Upper lobe of left lung (tissue), 6 donors: ENCODE measurements around the gene TM4SF1. TPM values are rescaled to one million over a fixed set of nuclear protein-coding genes. Genes with fewer than 3 reads are reported as not detected.

Experiments used
- ATAC-seq, 2 donors: fragments of 200-7000 bp; cut with Tn5 transposase; one replicate each; pipeline ENCODE4 v1.9.1; 2022; ENCODE audit warnings: mild to moderate bottlenecking in 2 of 2, moderate library complexity in 2 of 2; ENCODE audit not compliant: low FRiP score in 2 of 2
- DNase-seq, 2 donors: peaks; one replicate each; pipeline ENCODE4 v3.0.0-alpha.2; 2019 to 2020
- H3K27ac ChIP-seq, 4 donors: fragments of 200-600 bp; sonication (generic); one replicate each; pipeline ENCODE4 v1.5.1; 2016 to 2019
- H3K27me3 ChIP-seq, 4 donors: fragments of 200-600 bp; sonication (generic); one replicate each; pipeline ENCODE4 v1.5.1; 2017 to 2019
- H3K36me3 ChIP-seq, 4 donors: fragments of 200-600 bp; sonication (generic); one replicate each; pipeline ENCODE4 v1.5.1; 2016 to 2019
- H3K4me1 ChIP-seq, 4 donors: fragments of 200-600 bp; sonication (generic); one replicate each; pipeline ENCODE4 v1.5.1; 2018 to 2019
- H3K4me3 ChIP-seq, 4 donors: fragments of 200-600 bp; sonication (generic); one replicate each; pipeline ENCODE4 v1.5.1; 2017 to 2019; ENCODE audit warnings: mild to moderate bottlenecking in 2 of 4, moderate library complexity in 1 of 4
- H3K9me3 ChIP-seq, 4 donors: fragments of 200-600 bp; sonication (generic); one replicate each; pipeline ENCODE4 v1.5.1; 2018 to 2019
- EP300 ChIP-seq, 4 donors: sonication (generic); formaldehyde crosslinking; IDR thresholded peaks; one replicate each; pipeline ENCODE4 v1.5.1; 2017; ENCODE audit warnings: antibody characterized with exemption in 4 of 4, control low read depth in 2 of 4
- POLR2A ChIP-seq, 4 donors: fragments of 450-650 bp; IDR thresholded peaks; one replicate each; pipeline ENCODE4 v1.5.1; 2016 to 2017; ENCODE audit warnings: antibody characterized with exemption in 4 of 4, mild to moderate bottlenecking in 2 of 4
- POLR2AphosphoS5 ChIP-seq, 2 donors: sonication (generic); formaldehyde crosslinking; IDR thresholded peaks; one replicate each; pipeline ENCODE4 v1.5.1; 2017; ENCODE audit warnings: antibody characterized with exemption in 2 of 2
- WGBS, 2 donors: methylation state at CpG; one replicate each; pipeline ENCODE4 v1.1.5; 2017 to 2018; 5-methylcytosine and 5-hydroxymethylcytosine counted together
- total RNA-seq, 6 donors: library from RNA; depleted of rRNA in 4 of 6; stranded (reverse); fragments of >200 nt in 4 of 6; gene quantifications; one replicate each; pipeline versions ENCODE4 v1.1.0 to v1.2.1, GENCODE V29; 2016 to 2021
- TF ChIP-seq, protein P1 (sequence below), 6 experiments: fragments of 450-650 bp in 4 of 6; fragments of 200-600 bp in 2 of 6; sonication (generic) in 2 of 6; IDR thresholded peaks; one replicate each; pipeline ENCODE4 v1.5.1; 2016 to 2019; ENCODE audit warnings: antibody characterized with exemption in 6 of 6
- donor health status: DM: no; HTN: no; CAD: no; lungs with moderate emphysema.
- donor health status: DM: no; HTN: yes; CAD: no; lungs with severe emphysema.

Gene TM4SF1
- total RNA-seq, 6 donors from 2014 or later: 40.9 to 337 (median 197) TPM

- TF ChIP-seq, protein P1, sequence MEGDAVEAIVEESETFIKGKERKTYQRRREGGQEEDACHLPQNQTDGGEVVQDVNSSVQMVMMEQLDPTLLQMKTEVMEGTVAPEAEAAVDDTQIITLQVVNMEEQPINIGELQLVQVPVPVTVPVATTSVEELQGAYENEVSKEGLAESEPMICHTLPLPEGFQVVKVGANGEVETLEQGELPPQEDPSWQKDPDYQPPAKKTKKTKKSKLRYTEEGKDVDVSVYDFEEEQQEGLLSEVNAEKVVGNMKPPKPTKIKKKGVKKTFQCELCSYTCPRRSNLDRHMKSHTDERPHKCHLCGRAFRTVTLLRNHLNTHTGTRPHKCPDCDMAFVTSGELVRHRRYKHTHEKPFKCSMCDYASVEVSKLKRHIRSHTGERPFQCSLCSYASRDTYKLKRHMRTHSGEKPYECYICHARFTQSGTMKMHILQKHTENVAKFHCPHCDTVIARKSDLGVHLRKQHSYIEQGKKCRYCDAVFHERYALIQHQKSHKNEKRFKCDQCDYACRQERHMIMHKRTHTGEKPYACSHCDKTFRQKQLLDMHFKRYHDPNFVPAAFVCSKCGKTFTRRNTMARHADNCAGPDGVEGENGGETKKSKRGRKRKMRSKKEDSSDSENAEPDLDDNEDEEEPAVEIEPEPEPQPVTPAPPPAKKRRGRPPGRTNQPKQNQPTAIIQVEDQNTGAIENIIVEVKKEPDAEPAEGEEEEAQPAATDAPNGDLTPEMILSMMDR (IDR thresholded peaks at IDR 0.05): no peak
- TF ChIP-seq POLR2A (IDR thresholded peaks at IDR 0.05) (no peak), POLR2AphosphoS5 (IDR thresholded peaks at IDR 0.05) (no peak), EP300 (IDR thresholded peaks at IDR 0.05) (no peak)
- H3K9me3 ChIP-seq: no peaks in the 10 kb centered on the region
- H3K27ac ChIP-seq: no peak overlapping the region
- ATAC-seq (no peak), DNase-seq (no peak)
- no peaks in the 10 kb centered on the region for H3K27me3 ChIP-seq
- peaks cover 0 to 8% (median 5%) of the 10 kb centered on the region in 4 donors for H3K4me1 ChIP-seq
- no peak overlapping the region for H3K4me3 ChIP-seq
- H3K36me3 ChIP-seq: no peaks in the 10 kb centered on the region
- WGBS, 2 donors: 93 to 98% methylated on average over 4 of the region's 4 CpGs
These were observed 42.4 kb upstream of the TM4SF1 start for GRCh38 chr3:149419816-149420215.

DNA sequence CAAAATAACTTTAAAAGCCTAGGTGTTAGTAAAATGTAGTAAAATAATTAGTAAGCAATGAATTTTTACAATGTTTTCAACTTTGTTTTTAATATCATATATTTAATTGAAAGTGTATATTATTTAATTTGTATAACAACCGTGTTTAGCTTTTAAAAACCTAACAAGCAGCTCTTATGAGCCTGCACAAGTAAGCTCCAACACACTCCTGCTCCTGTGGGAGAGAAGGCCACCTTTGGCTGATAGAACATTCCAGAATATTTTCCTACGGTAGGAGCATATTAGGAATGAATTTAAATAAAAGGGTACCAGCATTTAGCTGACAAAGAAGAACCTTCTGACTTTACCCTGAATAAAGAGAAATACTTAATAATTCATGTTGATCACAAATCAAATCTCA is 40.3 kb upstream of the TM4SF1 start:
- no peak for TF ChIP-seq EP300 (IDR thresholded peaks at IDR 0.05)
- no peak for TF ChIP-seq POLR2A (IDR thresholded peaks at IDR 0.05)
- TF ChIP-seq POLR2AphosphoS5 (IDR thresholded peaks at IDR 0.05): no peak
- TF ChIP-seq, protein P1 (IDR thresholded peaks at IDR 0.05): no peak
- DNase-seq: no peak
- no peak for ATAC-seq
- Histone ChIP-seq H3K4me3 (no peak overlapping the region), H3K27me3 (no peaks in the 10 kb centered on the region), H3K36me3 (no peaks in the 10 kb centered on the region), H3K9me3 (no peaks in the 10 kb centered on the region), H3K27ac (no peak overlapping the region), H3K4me1 (peaks cover 3 to 12% (median 6%) of the 10 kb centered on the region in 4 donors)
- WGBS, 2 donors: 93 to 94% methylated on average over 2 of the region's 2 CpGs

- Histone ChIP-seq H3K36me3 (no peaks in the 10 kb centered on the region), H3K27me3 (no peaks in the 10 kb centered on the region), H3K4me3 (no peak overlapping the region), H3K27ac (no peak overlapping the region), H3K9me3 (no peaks in the 10 kb centered on the region), H3K4me1 (peaks cover 3 to 12% (median 6%) of the 10 kb centered on the region in 4 donors)
- whole genome bisulfite sequencing, 2 donors: 70 to 71% methylated on average over 3 of the region's 3 CpGs
- TF ChIP-seq POLR2A (IDR thresholded peaks at IDR 0.05) (no peak), POLR2AphosphoS5 (IDR thresholded peaks at IDR 0.05) (no peak)
- DNase-seq (no peak), ATAC-seq (no peak)
These were observed 39.7 kb upstream of the TM4SF1 start for GRCh38 chr3:149417174-149417573.

GRCh38 chr3:149415484-149415883 is 38.0 kb upstream of the TM4SF1 start:
- peak overlapping the region; percentile 14 to 84 (median 76) for H3K27ac ChIP-seq
- 62 to 77% methylated on average over 2 of the region's 2 CpGs for WGBS, 2 donors

DNA sequence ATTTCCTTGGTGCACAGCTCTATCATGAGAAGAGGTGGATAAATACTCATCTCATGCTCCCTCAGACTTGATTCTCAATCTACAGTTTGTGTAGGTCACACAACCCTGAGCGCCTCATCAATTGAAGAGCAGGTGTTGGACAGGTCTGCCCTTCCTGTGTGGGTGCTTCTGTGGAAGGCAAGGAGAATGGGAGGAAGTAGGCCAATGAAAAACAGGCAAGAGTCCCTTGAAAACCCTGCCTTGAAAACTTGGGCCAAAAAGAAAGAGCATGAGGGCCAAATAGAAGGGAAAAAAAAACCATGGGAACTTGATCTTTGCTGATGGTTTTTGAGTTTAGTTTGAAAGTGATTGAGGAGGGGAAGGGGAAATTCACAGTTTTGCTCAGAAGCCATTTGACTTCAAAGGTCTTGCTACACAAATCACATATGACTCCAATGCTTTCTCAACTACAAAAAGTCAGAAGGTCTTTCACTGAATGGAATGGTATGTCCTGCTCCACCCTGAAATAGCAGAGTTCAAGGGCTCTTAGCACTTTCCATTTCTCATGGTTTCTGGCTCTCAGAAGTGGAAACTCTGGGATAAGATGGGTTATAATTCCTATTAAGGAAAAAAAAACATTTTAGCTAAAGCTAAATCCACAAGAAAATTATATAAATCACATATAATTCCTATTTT is 37.2 kb upstream of the TM4SF1 start:
- 91 to 100% methylated on average over 1 of the region's 1 CpG for WGBS, 2 donors
- H3K9me3 ChIP-seq: no peaks in the 10 kb centered on the region
- DNase-seq: no peak
- peak; percentile 10 to 95 (median 60) for TF ChIP-seq EP300 (IDR thresholded peaks at IDR 0.05)
- no peak for TF ChIP-seq POLR2A (IDR thresholded peaks at IDR 0.05)
- TF ChIP-seq POLR2AphosphoS5 (IDR thresholded peaks at IDR 0.05): peak in 1 of 2 donors; percentile 63
- TF ChIP-seq, protein P1 (IDR thresholded peaks at IDR 0.05): no peak
- H3K4me3 ChIP-seq: no peak overlapping the region
- H3K27me3 ChIP-seq: no peaks in the 10 kb centered on the region
- peaks cover 3 to 12% (median 6%) of the 10 kb centered on the region in 4 donors for H3K4me1 ChIP-seq
- no peaks in the 10 kb centered on the region for H3K36me3 ChIP-seq
- peak; percentile 73 to 88 for ATAC-seq
- peak overlapping the region; percentile 73 to 84 (median 81) for H3K27ac ChIP-seq

More at GRCh38 chr3:149415484-149415883, 38.0 kb upstream of the TM4SF1 start:
- Histone ChIP-seq H3K4me1 (peaks cover 3 to 12% (median 6%) of the 10 kb centered on the region in 4 donors), H3K27me3 (no peaks in the 10 kb centered on the region), H3K9me3 (no peaks in the 10 kb centered on the region), H3K4me3 (no peak overlapping the region), H3K36me3 (no peaks in the 10 kb centered on the region)
- no peak for TF ChIP-seq POLR2A (IDR thresholded peaks at IDR 0.05)
- TF ChIP-seq, protein P1 (IDR thresholded peaks at IDR 0.05): no peak
- peak in 1 of 4 donors; percentile 3 for TF ChIP-seq EP300 (IDR thresholded peaks at IDR 0.05)
- TF ChIP-seq POLR2AphosphoS5 (IDR thresholded peaks at IDR 0.05): no peak
- DNase-seq (no peak), ATAC-seq (peak in 1 of 2 donors; percentile 19)
